Esophagus squamous epithelium (tissue), 5 donors: ENCODE results near the gene CATSPERZ. TPM values are rescaled to one million over a fixed set of nuclear protein-coding genes. Genes with fewer than 3 reads are reported as not detected.
A peak's percentile ranks its signal among the peaks of the same experiment; 100 is the strongest.
"Not testable (repeated sequence)": the region's sequence is repeated elsewhere in the genome, so short reads cannot be mapped to it uniquely, and the experiment has no call there.

Experiments used
- DNase-seq: peaks from one replicate; lab custom pipeline; 2025; lab: John Stamatoyannopoulos, UW
- H3K27ac ChIP-seq, 4 donors: fragments of 200-600 bp; sonication (generic); one replicate each; pipeline ENCODE4 v1.5.1; 2016 to 2019; ENCODE audit warnings: mild to moderate bottlenecking in 1 of 4
- H3K27me3 ChIP-seq, 4 donors: fragments of 200-600 bp; sonication (generic); 1 replicate in 3 of 4; 2 replicates in 1 of 4; pipeline versions ENCODE4 v1.5.1 to v1.6.0; 2017 to 2021; ENCODE audit warnings: antibody characterized with exemption in 1 of 4
- H3K36me3 ChIP-seq, 3 donors: fragments of 200-600 bp; sonication (generic); one replicate each; pipeline ENCODE4 v1.5.1; 2016 to 2019
- H3K4me1 ChIP-seq, 3 donors: fragments of 200-600 bp; sonication (generic); one replicate each; pipeline ENCODE4 v1.5.1; 2017 to 2019
- H3K4me3 ChIP-seq, 4 donors: fragments of 200-600 bp; sonication (generic); 1 replicate in 3 of 4; 2 replicates in 1 of 4; pipeline ENCODE4 v1.5.1; 2016 to 2019; ENCODE audit warnings: mild to moderate bottlenecking in 2 of 4, moderate library complexity in 1 of 4
- H3K9me3 ChIP-seq, 3 donors: fragments of 200-600 bp; sonication (generic); one replicate each; pipeline ENCODE4 v1.5.1; 2016 to 2019
- CTCF ChIP-seq, 6 experiments: fragments of 450-650 bp in 4 of 6; fragments of 200-600 bp in 2 of 6; sonication (generic) in 2 of 6; IDR thresholded peaks; one replicate each; pipeline ENCODE4 v1.5.1; 2016 to 2019; ENCODE audit warnings: antibody characterized with exemption in 6 of 6, mild to moderate bottlenecking in 4 of 6, moderate library complexity in 4 of 6
- POLR2A ChIP-seq, 4 donors: fragments of 450-650 bp; IDR thresholded peaks; one replicate each; pipeline ENCODE4 v1.6.1; 2017; ENCODE audit warnings: antibody characterized with exemption in 4 of 4, mild to moderate bottlenecking in 4 of 4, moderate library complexity in 3 of 4
- WGBS, 2 donors: methylation state at CpG; one replicate each; pipeline ENCODE4 v1.1.5; 2018; 5-methylcytosine and 5-hydroxymethylcytosine counted together
- intact Hi-C: fragments of 100-400 bp; cut with DNase I; formaldehyde crosslinking; loops from one replicate; pipeline ENCODE4 v1.15.0; 2022
- total RNA-seq, 4 donors: library from RNA; depleted of rRNA; stranded (reverse); fragments of >200 nt; gene quantifications; one replicate each; pipeline ENCODE4 v1.1.0, GENCODE V29; 2016
- donor health status: DM: yes; HTN: yes; CAD: no.

CATSPERZ gene
- total RNA-seq, 4 donors from 2014 or later, result not detected

GRCh38 chr11:64306876-64307622 is 6.9 kb downstream of the CATSPERZ start:
- Histone ChIP-seq H3K4me1 (peaks cover 30 to 66% (median 32%) of the 10 kb centered on the region in 3 donors), H3K36me3 (peaks cover 0 to 24% (median 0%) of the 10 kb centered on the region in 3 donors), H3K27me3 (peaks cover 0 to 10% (median 0%) of the 10 kb centered on the region in 4 donors), H3K4me3 (peak overlapping the region; percentile 71 to 86 (median 74)), H3K9me3 (no peaks in the 10 kb centered on the region), H3K27ac (peak overlapping the region; percentile 92 to 97 (median 94))
- no peak for DNase-seq
- intact Hi-C loops, result no loop called here
- TF ChIP-seq POLR2A (IDR thresholded peaks at IDR 0.05) (no peak), CTCF (IDR thresholded peaks at IDR 0.05) (no peak)
- 52 to 83% methylated on average over 1 to 7 of the region's 15 CpGs for WGBS, 2 donors

DNA sequence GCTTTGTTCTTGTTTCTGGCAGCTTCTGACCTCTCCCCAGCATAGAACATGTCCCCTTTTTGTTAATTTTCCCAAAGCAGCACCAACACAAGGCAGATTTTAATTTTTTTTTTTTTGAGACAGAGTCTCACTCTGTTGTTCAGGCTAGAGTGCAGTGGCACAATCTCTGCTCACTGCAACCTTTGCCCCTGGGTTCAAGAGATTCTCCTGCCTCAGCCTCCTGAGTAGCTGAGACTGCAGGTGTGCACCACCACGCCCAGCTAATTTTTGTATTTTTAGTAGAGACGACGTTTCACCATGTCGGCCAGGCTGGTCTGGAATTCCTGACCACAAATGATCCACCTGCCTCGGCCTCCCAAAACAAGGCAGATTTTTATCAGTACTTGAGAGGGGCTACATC is 7.6 kb downstream of the CATSPERZ start:
- intact Hi-C loops, H3K9me3 ChIP-seq, H3K27me3 ChIP-seq, DNase-seq, H3K4me3 ChIP-seq: not testable (repeated sequence)
- Histone ChIP-seq H3K36me3 (peaks cover 0 to 24% (median 0%) of the 10 kb centered on the region in 3 donors), H3K4me1 (peaks cover 32 to 73% (median 39%) of the 10 kb centered on the region in 3 donors), H3K27ac (peak overlapping the region in 1 of 4 donors; percentile 95)
- WGBS, 2 donors, result 76 to 90% methylated on average over 4 of the region's 5 CpGs

- 49 to 68% methylated on average over 10 of the region's 10 CpGs for WGBS, 2 donors
- no peaks in the 10 kb centered on the region for H3K27me3 ChIP-seq
- no peak for DNase-seq
- H3K27ac ChIP-seq, result peak overlapping the region; percentile 48 to 83 (median 74)
- no peaks in the 10 kb centered on the region for H3K9me3 ChIP-seq
- intact Hi-C loops, result no loop called here
- peaks cover 7 to 44% (median 26%) of the 10 kb centered on the region in 3 donors for H3K36me3 ChIP-seq
- TF ChIP-seq CTCF (IDR thresholded peaks at IDR 0.05), result no peak
- TF ChIP-seq POLR2A (IDR thresholded peaks at IDR 0.05), result no peak
- no peak overlapping the region for H3K4me3 ChIP-seq
- H3K4me1 ChIP-seq, result peaks cover 31 to 79% (median 45%) of the 10 kb centered on the region in 3 donors
Observed at GRCh38 chr11:64312947-64313346, 12.8 kb downstream of the CATSPERZ start.

DNA sequence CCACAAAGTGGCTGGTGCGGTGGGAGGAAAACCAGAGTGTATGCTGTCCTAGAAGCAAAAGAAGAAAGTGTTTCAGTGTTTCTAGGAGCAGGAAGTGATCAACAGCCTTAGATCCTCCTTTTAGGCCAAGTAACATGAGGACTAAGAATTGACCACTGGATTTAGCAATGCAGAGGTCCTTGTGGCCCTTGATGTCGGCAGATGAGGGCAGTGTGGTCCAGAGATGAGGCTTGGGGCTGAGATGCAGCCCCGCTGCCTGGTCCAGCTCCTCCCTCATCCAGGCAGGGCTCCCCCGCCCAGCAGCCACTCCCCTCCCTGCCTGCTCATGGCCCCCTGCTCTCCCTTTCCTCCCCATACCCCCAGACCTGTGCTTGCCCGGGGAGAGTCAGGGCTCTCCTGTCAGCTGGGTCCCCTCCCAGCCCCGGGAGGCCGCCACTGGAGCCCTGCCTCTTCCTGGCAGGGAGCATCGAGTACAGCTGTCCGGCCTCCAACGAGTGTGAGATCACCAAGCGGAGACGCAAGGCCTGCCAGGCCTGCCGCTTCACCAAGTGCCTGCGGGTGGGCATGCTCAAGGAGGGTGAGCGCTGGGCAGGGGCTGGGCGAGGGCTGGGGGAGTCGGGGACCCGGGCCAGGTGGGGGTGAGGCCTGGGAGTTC is 13.5 kb downstream of the CATSPERZ start:
- intact Hi-C loops, result no loop called here
- H3K27me3 ChIP-seq, result no peaks in the 10 kb centered on the region
- DNase-seq, result no peak
- no peaks in the 10 kb centered on the region for H3K9me3 ChIP-seq
- peak overlapping the region in 2 of 4 donors; percentile 6 to 35 for H3K4me3 ChIP-seq
- peaks cover 35 to 78% (median 45%) of the 10 kb centered on the region in 3 donors for H3K4me1 ChIP-seq
- TF ChIP-seq POLR2A (IDR thresholded peaks at IDR 0.05) (no peak), CTCF (IDR thresholded peaks at IDR 0.05) (no peak)
- H3K36me3 ChIP-seq, result peaks cover 7 to 37% (median 26%) of the 10 kb centered on the region in 3 donors
- WGBS, 2 donors, result 58 to 65% methylated on average over 2 to 10 of the region's 18 CpGs
- peak overlapping the region; percentile 48 to 83 (median 74) for H3K27ac ChIP-seq

GRCh38 chr11:64314146-64314804 is 14.1 kb downstream of the CATSPERZ start:
- TF ChIP-seq POLR2A (IDR thresholded peaks at IDR 0.05) (no peak), CTCF (IDR thresholded peaks at IDR 0.05) (no peak)
- H3K27me3 ChIP-seq, result no peaks in the 10 kb centered on the region
- WGBS, 2 donors, result 81 to 83% methylated on average over 8 to 15 of the region's 19 CpGs
- H3K9me3 ChIP-seq, result no peaks in the 10 kb centered on the region
- peaks cover 7 to 31% (median 26%) of the 10 kb centered on the region in 3 donors for H3K36me3 ChIP-seq
- peak overlapping the region in 2 of 4 donors; percentile 6 to 35 for H3K4me3 ChIP-seq
- peaks cover 41 to 85% (median 51%) of the 10 kb centered on the region in 3 donors for H3K4me1 ChIP-seq
- intact Hi-C loops, result no loop called here
- H3K27ac ChIP-seq, result peak overlapping the region; percentile 48 to 83 (median 74)
- no peak for DNase-seq
